ENCODE results near the gene SOBP. TPM values are rescaled to one million over a fixed set of nuclear protein-coding genes. Genes with fewer than 3 reads are reported as not detected.

Gene SOBP
- polyA plus RNA-seq, 1 donor (not counting 4 experiments of a cell fraction or from before 2014, with no cell fraction given), result not detected

- H3K4me2 ChIP-seq (ENCODE audit: control insufficient read depth, extremely low read depth, insufficient read depth, low read depth, low read length), result no peak overlapping the region
- TF ChIP-seq EZH2 (IDR thresholded peaks at IDR 0.05; ENCODE audit: low read length) (no peak), CTCF (optimal IDR thresholded peaks at IDR 0.05 in 1 of 3, IDR thresholded peaks at IDR 0.05 in 1 of 3, conservative IDR thresholded peaks at IDR 0.05 in 1 of 3; ENCODE audit: extremely low read depth in 1 of 3, insufficient read depth in 2 of 3, low read length in 3 of 3) (no peak)
- FAIRE-seq (no peak), DNase-seq (ENCODE audit: low read depth, low spot score) (no peak)
- no peak overlapping the region for H3K9ac ChIP-seq (ENCODE audit: control insufficient read depth, extremely low read depth, insufficient read depth, low read length)
- dilution Hi-C loops (cut with MboI; ENCODE audit: extremely low pct_ligation_motif_present, low sequenced_read_pairs), result no loop called here
- peaks cover 3% of the 10 kb centered on the region for H3K27me3 ChIP-seq (ENCODE audit: control insufficient read depth, extremely low read depth, insufficient read depth, low read length)
- no peaks in the 10 kb centered on the region for H4K20me1 ChIP-seq (ENCODE audit: control insufficient read depth, extremely low read depth, insufficient read depth, low read length)
- no peak overlapping the region for H2AFZ ChIP-seq (ENCODE audit: control insufficient read depth, low read length)
- no peak overlapping the region for H3K4me3 ChIP-seq (ENCODE audit: control insufficient read depth in 2 of 3, extremely low read depth in 1 of 3, insufficient read depth in 2 of 3, low read depth in 1 of 3, low read length in 3 of 3)
- H3K79me2 ChIP-seq (ENCODE audit: control insufficient read depth, insufficient read depth, low read length), result no peaks in the 10 kb centered on the region
- no peaks in the 10 kb centered on the region for H3K4me1 ChIP-seq (ENCODE audit: control insufficient read depth, extremely low read depth, insufficient read depth, low read length)
- no peaks in the 10 kb centered on the region for H3K9me1 ChIP-seq (ENCODE audit: control insufficient read depth, extremely low read depth, insufficient read depth, low read length)
- H3K9me3 ChIP-seq (ENCODE audit: control insufficient read depth, low read depth, low read length), result no peaks in the 10 kb centered on the region
- H3K27ac ChIP-seq (ENCODE audit: control insufficient read depth, insufficient read depth, low read length), result no peak overlapping the region
- H3K36me3 ChIP-seq (ENCODE audit: control insufficient read depth in 2 of 2, extremely low read depth in 1 of 2, insufficient read depth in 2 of 2, low read length in 2 of 2), result no peaks in the 10 kb centered on the region
Measured at GRCh38 chr6:107703606-107704005, 213.7 kb downstream of the SOBP start.

DNA sequence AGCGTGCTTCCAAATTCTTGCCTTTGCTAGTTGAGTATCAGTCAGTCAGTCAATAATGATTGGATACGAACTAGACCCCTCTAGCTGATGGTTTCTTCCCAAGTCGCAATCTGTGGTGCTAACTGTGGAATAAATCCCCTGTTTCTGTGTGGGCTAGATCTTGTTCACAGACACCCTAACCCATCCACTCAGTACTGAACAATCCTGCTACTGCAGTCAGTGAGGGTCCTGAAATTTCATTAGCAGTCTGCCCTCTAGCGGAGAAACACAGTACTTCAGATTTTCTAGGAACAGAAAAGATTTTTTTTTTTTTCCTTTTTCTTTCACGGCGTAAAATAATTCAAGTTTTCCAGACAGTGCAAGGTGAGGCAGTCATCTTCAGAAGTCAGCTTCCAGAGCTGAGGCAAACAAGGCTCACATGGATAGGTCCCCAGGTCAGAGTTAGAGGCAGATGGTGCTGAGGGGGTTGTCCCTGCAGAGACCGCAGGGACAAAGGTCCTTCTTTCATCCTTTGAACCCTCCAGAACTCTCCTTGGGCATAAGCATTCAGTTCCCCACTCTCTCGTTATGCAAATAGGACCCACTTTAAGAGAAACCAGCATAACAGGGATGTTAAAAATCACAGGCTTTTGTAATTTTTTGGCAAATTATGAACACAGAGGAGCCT lies 214.6 kb downstream of the SOBP start:
- H3K27me3 ChIP-seq (ENCODE audit: control insufficient read depth, extremely low read depth, insufficient read depth, low read length), result peaks cover 3% of the 10 kb centered on the region
- dilution Hi-C loops (cut with MboI; ENCODE audit: extremely low pct_ligation_motif_present, low sequenced_read_pairs), result no loop called here
- no peaks in the 10 kb centered on the region for H3K9me1 ChIP-seq (ENCODE audit: control insufficient read depth, extremely low read depth, insufficient read depth, low read length)
- no peak overlapping the region for H3K27ac ChIP-seq (ENCODE audit: control insufficient read depth, insufficient read depth, low read length)
- H3K36me3 ChIP-seq (ENCODE audit: control insufficient read depth in 2 of 2, extremely low read depth in 1 of 2, insufficient read depth in 2 of 2, low read length in 2 of 2), result no peaks in the 10 kb centered on the region
- H3K79me2 ChIP-seq (ENCODE audit: control insufficient read depth, insufficient read depth, low read length), result no peaks in the 10 kb centered on the region
- DNase-seq (ENCODE audit: low read depth, low spot score) (no peak), FAIRE-seq (peak; percentile 61)
- H3K9me3 ChIP-seq (ENCODE audit: control insufficient read depth, low read depth, low read length), result no peaks in the 10 kb centered on the region
- H2AFZ ChIP-seq (ENCODE audit: control insufficient read depth, low read length), result no peak overlapping the region
- H3K4me1 ChIP-seq (ENCODE audit: control insufficient read depth, extremely low read depth, insufficient read depth, low read length), result no peaks in the 10 kb centered on the region
- no peak overlapping the region for H3K9ac ChIP-seq (ENCODE audit: control insufficient read depth, extremely low read depth, insufficient read depth, low read length)
- no peaks in the 10 kb centered on the region for H4K20me1 ChIP-seq (ENCODE audit: control insufficient read depth, extremely low read depth, insufficient read depth, low read length)
- no peak overlapping the region for H3K4me3 ChIP-seq (ENCODE audit: control insufficient read depth in 2 of 3, extremely low read depth in 1 of 3, insufficient read depth in 2 of 3, low read depth in 1 of 3, low read length in 3 of 3)
- H3K4me2 ChIP-seq (ENCODE audit: control insufficient read depth, extremely low read depth, insufficient read depth, low read depth, low read length), result peak overlapping the region; percentile 37
- TF ChIP-seq EZH2 (IDR thresholded peaks at IDR 0.05; ENCODE audit: low read length) (no peak), CTCF (optimal IDR thresholded peaks at IDR 0.05 in 1 of 3, IDR thresholded peaks at IDR 0.05 in 1 of 3, conservative IDR thresholded peaks at IDR 0.05 in 1 of 3; ENCODE audit: extremely low read depth in 1 of 3, insufficient read depth in 2 of 3, low read length in 3 of 3) (peak; percentile 53 to 76 (median 55))
